Measurements from ENCODE around the gene CEP57L1. TPM values are rescaled to one million over a fixed set of nuclear protein-coding genes. Genes with fewer than 3 reads are reported as not detected.
A peak's percentile ranks its signal among the peaks of the same experiment; 100 is the strongest.
"Not testable (repeated sequence)": the region's sequence is repeated elsewhere in the genome, so short reads cannot be mapped to it uniquely, and the experiment has no call there.

Gene CEP57L1
- total RNA-seq, 4 donors from 2014 or later, result 17.3 to 28.3 (median 27.3) TPM

DNA sequence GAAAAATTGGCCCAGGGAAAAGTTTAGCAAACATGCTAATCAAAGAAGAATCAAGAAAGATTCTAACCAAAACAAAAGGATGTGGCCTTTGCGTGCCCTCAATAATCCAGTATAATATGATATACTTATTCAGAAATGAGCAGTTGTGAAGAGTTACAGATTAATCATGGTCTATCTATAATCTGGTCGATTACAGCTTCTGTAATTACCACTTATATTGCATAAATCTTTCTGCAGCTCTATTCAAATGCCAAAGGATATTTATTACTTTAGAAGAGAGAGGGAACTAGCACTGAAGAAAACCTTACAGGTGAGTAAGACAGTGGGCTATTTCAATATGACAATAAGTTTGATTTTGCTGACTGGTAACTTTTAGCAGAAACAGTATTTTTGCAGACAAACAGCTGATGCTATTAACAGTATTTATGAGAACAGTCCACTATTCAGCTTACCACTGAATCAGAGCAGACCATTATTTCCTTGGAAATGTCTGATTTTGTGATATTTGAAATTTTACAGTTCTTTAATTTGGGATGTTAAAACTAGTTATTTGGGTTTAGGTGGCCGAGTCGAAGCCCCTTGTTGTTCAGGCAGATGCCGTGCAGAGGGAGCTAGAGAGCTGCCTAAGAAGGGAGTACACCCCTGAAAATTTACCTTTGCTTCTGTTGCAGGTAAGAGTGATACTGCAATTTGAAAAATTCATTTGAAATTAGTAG, 92.2 kb downstream of the CEP57L1 start:
- peak; percentile 27 to 60 for DNase-seq (ENCODE audit: low spot score in 2 of 2)
- no peak overlapping the region for H3K27ac ChIP-seq
- H3K9me3 ChIP-seq, result peaks cover 0 to 13% (median 0%) of the 10 kb centered on the region in 4 donors
- WGBS, 2 donors, result 27 to 33% methylated on average over 5 of the region's 5 CpGs
- no peaks in the 10 kb centered on the region for H3K36me3 ChIP-seq
- TF ChIP-seq, protein P1, sequence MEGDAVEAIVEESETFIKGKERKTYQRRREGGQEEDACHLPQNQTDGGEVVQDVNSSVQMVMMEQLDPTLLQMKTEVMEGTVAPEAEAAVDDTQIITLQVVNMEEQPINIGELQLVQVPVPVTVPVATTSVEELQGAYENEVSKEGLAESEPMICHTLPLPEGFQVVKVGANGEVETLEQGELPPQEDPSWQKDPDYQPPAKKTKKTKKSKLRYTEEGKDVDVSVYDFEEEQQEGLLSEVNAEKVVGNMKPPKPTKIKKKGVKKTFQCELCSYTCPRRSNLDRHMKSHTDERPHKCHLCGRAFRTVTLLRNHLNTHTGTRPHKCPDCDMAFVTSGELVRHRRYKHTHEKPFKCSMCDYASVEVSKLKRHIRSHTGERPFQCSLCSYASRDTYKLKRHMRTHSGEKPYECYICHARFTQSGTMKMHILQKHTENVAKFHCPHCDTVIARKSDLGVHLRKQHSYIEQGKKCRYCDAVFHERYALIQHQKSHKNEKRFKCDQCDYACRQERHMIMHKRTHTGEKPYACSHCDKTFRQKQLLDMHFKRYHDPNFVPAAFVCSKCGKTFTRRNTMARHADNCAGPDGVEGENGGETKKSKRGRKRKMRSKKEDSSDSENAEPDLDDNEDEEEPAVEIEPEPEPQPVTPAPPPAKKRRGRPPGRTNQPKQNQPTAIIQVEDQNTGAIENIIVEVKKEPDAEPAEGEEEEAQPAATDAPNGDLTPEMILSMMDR (IDR thresholded peaks at IDR 0.05), result peak; percentile 71 to 82 (median 80)
- no peak for TF ChIP-seq POLR2A (IDR thresholded peaks at IDR 0.05)
- peak in 1 of 2 donors; percentile 29 for TF ChIP-seq EP300 (IDR thresholded peaks at IDR 0.05)
- no peak overlapping the region for H3K4me3 ChIP-seq
- no peaks in the 10 kb centered on the region for H3K27me3 ChIP-seq
- peaks cover 0 to 13% (median 0%) of the 10 kb centered on the region in 4 donors for H3K4me1 ChIP-seq

DNA sequence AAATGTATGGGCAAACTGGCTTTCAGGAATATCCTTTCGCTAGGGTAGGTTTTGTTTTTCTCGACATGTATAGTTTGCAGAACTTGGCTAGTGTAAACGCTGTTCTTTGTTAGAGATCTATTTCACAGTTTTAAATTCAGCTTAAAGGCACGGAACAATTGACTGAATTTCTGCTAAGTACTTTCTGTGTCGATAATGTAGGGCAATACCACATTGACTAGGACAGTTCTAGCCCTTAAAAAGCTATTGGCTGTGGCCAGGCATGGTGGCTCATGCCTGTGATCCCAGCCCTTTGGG, 92.8 kb downstream of the CEP57L1 start:
- TF ChIP-seq, protein P1 (IDR thresholded peaks at IDR 0.05), result peak in 1 of 5 experiments; percentile 10
- TF ChIP-seq EP300 (IDR thresholded peaks at IDR 0.05) (no peak), POLR2A (IDR thresholded peaks at IDR 0.05) (no peak)
- Histone ChIP-seq H3K9me3 (peaks cover 0 to 13% (median 0%) of the 10 kb centered on the region in 4 donors), H3K4me3 (no peak overlapping the region), H3K4me1 (peaks cover 0 to 8% (median 0%) of the 10 kb centered on the region in 4 donors), H3K36me3 (no peaks in the 10 kb centered on the region), H3K27ac (no peak overlapping the region), H3K27me3 (no peaks in the 10 kb centered on the region)
- no peak for DNase-seq (ENCODE audit: low spot score in 2 of 2)
- 16 to 18% methylated on average over 5 of the region's 5 CpGs for WGBS, 2 donors

DNA sequence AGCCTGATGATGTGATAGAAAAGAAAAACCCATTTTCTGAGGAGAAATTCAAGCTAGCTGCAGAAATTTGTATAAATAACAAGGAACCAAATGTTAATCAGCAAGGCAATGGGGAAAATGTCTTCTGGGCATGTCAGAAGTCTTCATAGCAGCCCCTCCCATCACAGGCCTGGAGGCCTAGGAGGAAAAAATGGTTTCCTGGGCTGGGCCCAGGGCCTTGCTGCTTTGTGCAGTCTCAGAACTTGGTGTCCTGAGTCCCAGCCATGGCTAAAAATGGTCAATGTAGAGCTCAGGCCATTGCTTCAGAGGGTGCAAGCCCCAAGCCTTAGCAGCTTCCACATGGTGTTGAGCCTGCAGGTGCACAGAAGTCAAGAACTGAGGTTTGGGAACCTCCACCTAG, 96.1 kb downstream of the CEP57L1 start:
- not testable (repeated sequence) for DNase-seq (ENCODE audit: low spot score in 2 of 2); H3K4me1 ChIP-seq; H3K36me3 ChIP-seq; H3K4me3 ChIP-seq; H3K27me3 ChIP-seq; H3K27ac ChIP-seq
- H3K9me3 ChIP-seq, result peaks cover 0 to 13% (median 0%) of the 10 kb centered on the region in 4 donors

DNA sequence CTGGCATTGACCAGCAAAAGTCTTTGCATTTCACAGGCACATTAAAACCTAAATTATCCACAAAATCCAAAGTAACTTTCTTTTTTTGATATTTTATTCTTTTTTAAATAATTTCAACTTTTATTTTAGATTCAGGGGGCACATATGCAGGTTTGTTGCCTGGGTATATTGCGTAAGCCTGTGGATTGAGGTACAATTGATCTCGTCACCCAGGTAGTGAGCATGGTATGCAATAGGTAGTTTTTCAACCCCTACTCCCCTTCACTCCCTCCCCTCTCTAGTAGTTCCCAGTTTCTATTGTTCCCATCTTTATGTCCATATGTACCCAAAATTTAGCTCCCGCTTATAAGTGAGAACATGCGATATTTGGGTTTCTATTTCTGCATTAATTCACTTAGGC, 97.6 kb downstream of the CEP57L1 start:
- Histone ChIP-seq H3K9me3 (peaks cover 0 to 13% (median 0%) of the 10 kb centered on the region in 4 donors), H3K27ac (no peak overlapping the region), H3K27me3 (no peaks in the 10 kb centered on the region), H3K36me3 (no peaks in the 10 kb centered on the region), H3K4me1 (peaks cover 0 to 3% (median 0%) of the 10 kb centered on the region in 4 donors), H3K4me3 (no peak overlapping the region)
- TF ChIP-seq EP300 (IDR thresholded peaks at IDR 0.05) (no peak), POLR2A (IDR thresholded peaks at IDR 0.05) (no peak)
- TF ChIP-seq, protein P1 (IDR thresholded peaks at IDR 0.05), result no peak
- 97 to 99% methylated on average over 4 of the region's 4 CpGs for WGBS, 2 donors
- DNase-seq (ENCODE audit: low spot score in 2 of 2), result no peak

DNA sequence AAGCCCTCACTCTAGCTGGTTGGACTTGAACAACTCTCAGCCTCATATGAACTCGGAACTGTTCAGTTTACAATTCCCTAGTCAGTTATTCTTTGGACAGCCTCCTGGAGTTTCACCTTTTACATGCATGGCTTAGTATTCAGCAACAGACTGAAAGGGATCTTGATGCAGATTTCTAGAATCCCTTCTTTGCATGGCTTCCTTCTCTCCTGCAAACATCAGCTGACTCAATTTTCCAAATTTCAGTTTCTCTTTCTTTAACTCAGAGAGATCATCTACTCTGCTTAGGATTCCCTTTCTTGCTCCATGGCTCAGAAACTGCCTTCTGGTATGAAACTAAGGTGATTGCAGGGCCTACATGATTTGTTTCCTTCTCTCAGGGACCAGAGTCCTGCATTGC, 99.6 kb downstream of the CEP57L1 start:
- H3K27me3 ChIP-seq, result no peaks in the 10 kb centered on the region
- H3K27ac ChIP-seq, result no peak overlapping the region
- H3K4me3 ChIP-seq, result no peak overlapping the region
- DNase-seq (ENCODE audit: low spot score in 2 of 2), result no peak
- H3K4me1 ChIP-seq, result no peaks in the 10 kb centered on the region
- TF ChIP-seq, protein P1 (IDR thresholded peaks at IDR 0.05), result no peak
- TF ChIP-seq POLR2A (IDR thresholded peaks at IDR 0.05), result no peak
- no peak for TF ChIP-seq EP300 (IDR thresholded peaks at IDR 0.05)
- 40 to 43% methylated on average over 1 of the region's 1 CpG for WGBS, 2 donors
- no peaks in the 10 kb centered on the region for H3K36me3 ChIP-seq
- peaks cover 0 to 13% (median 0%) of the 10 kb centered on the region in 4 donors for H3K9me3 ChIP-seq
